Chondrocyte (in vitro differentiated cells): ENCODE measurements around the gene PDLIM7. TPM values are rescaled to one million over a fixed set of nuclear protein-coding genes. Genes with fewer than 3 reads are reported as not detected.

Experiments used
- DNase-seq: peaks from one replicate; pipeline ENCODE4 v3.0.0; 2021; ENCODE audit warnings: mixed read lengths, low spot score
- H3K27ac Mint-ChIP-seq: one replicate; pipeline ENCODE4 v1.8.0; 2021; ENCODE audit warnings: mild to moderate bottlenecking, moderate library complexity, mixed read lengths; ENCODE audit not compliant: unreplicated experiment
- H3K27me3 Mint-ChIP-seq: 2 replicates; pipeline ENCODE4 v1.8.0; 2021; ENCODE audit warnings: low read depth, mixed read lengths
- H3K36me3 Mint-ChIP-seq: 2 replicates; pipeline ENCODE4 v1.8.0; 2021; ENCODE audit warnings: low read depth, mixed read lengths
- H3K4me1 Mint-ChIP-seq: 2 replicates; pipeline ENCODE4 v1.8.0; 2021; ENCODE audit warnings: low read depth, mild to moderate bottlenecking, mixed read lengths
- H3K4me3 Mint-ChIP-seq: one replicate; pipeline ENCODE4 v1.8.0; 2021; ENCODE audit warnings: mild to moderate bottlenecking, moderate library complexity, mixed read lengths; ENCODE audit not compliant: unreplicated experiment
- H3K9me3 Mint-ChIP-seq: 2 replicates; pipeline ENCODE4 v1.8.0; 2021; ENCODE audit warnings: low read depth, mixed read lengths
- CTCF ChIP-seq: fragments of 200-600 bp; sonication (generic); IDR thresholded peaks from 2 replicates; pipeline ENCODE4 v1.5.0; 2021; ENCODE audit warnings: antibody characterized with exemption, mild to moderate bottlenecking, moderate library complexity
- total RNA-seq: library from RNA; stranded (reverse); gene quantifications from 3 replicates; pipeline ENCODE4 v1.2.1, GENCODE V29; 2021

PDLIM7 gene
- total RNA-seq, 1 donor from 2014 or later = 633 TPM

DNA sequence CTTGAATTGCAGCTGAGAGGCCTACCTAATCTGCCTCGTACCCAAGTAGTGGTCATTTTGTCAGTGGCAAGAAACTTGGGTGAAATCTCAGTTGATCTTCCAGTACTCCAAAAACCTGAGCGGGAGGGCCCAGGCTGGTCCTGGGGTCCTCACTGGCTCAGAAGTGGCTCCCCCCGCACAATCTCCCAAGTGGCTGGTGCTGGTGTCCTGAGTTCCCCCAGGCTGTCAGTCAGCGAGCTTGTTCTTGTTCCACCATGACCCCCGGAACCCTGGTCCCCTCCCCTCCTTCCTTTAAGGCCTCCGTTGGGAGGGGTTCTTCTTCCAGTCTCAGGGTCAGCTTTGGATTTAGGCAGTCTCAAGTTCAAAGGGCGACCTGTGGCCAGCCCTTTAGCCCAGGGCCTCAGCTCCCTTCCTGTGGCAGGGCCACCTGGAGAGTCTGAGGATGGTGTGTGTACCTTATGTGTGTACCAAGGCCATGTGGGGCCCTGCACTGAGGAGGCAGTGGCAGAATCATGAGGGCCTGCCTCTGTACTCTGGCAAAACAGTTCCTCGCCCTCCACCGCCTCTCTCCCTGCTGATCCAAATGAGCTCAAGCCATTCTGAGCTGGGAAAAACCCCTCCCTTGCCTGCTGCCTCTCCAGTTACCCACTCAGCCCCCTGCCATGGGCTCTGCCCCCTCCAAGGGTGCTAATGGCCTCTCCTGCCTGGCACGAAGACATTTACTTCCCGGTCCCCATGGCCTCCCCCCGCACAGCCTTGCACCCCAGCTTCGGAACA is 19.5 kb downstream of the PDLIM7 start:
- H3K27ac Mint-ChIP-seq = peak overlapping the region; percentile 99
- no peak for TF ChIP-seq CTCF
- H3K27me3 Mint-ChIP-seq = no peaks in the 10 kb centered on the region
- H3K36me3 Mint-ChIP-seq = peaks cover 6% of the 10 kb centered on the region
- no peaks in the 10 kb centered on the region for H3K9me3 Mint-ChIP-seq
- H3K4me3 Mint-ChIP-seq = no peak overlapping the region
- H3K4me1 Mint-ChIP-seq = peaks cover 73% of the 10 kb centered on the region
- no peak for DNase-seq

GRCh38 chr5:177476531-177477233 is 20.7 kb downstream of the PDLIM7 start:
- Mint-ChIP-seq H3K27ac (peak overlapping the region; percentile 99), H3K36me3 (no peaks in the 10 kb centered on the region), H3K4me3 (no peak overlapping the region), H3K9me3 (no peaks in the 10 kb centered on the region), H3K4me1 (peaks cover 69% of the 10 kb centered on the region), H3K27me3 (no peaks in the 10 kb centered on the region)
- TF ChIP-seq CTCF = no peak
- DNase-seq = no peak

DNA sequence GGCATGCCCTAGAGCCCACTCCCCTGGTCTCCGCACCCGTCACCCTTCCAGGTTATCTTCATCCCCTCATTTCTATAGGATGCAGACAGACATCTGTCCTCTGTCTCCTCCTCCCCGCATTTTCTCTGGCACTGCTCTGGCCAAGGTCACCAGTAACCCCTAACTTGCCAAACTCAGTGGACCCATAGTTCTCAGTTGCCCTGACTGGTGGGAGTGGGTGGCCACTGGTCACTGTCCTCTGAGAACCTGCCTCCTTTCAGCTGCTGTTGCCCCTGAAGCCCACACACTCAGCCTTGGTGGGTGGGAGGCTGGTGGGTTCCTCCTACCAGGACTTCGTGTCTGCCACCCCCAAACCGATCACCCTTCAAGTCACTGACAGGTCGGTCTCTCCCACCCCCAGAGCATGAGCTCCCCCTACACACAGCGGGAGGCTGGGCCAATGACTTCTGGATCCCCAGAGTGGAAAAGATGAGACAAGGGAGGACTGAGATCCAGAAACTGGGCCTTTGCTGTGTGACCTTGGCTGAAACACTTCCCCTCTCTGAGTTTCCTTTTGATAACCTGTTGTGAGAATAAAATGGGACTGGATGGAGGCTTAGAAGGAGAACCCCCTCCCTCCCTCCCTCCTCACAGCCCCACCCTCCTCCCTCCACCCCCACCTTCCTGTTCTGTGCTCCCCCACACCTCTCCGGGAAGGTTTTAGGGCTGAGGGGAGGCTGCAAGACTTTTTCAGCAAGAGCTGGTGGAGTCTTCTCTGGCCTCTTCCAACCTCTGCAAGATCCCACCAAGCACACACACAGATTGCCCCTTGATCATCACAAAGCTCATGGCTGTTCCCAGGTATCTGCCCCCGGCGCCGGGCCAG is 21.6 kb downstream of the PDLIM7 start:
- no peak for TF ChIP-seq CTCF
- DNase-seq = no peak
- H3K4me3 Mint-ChIP-seq = no peak overlapping the region
- H3K36me3 Mint-ChIP-seq = no peaks in the 10 kb centered on the region
- H3K9me3 Mint-ChIP-seq = no peaks in the 10 kb centered on the region
- no peaks in the 10 kb centered on the region for H3K27me3 Mint-ChIP-seq
- H3K4me1 Mint-ChIP-seq = peaks cover 78% of the 10 kb centered on the region
- peak overlapping the region; percentile 99 for H3K27ac Mint-ChIP-seq

DNA sequence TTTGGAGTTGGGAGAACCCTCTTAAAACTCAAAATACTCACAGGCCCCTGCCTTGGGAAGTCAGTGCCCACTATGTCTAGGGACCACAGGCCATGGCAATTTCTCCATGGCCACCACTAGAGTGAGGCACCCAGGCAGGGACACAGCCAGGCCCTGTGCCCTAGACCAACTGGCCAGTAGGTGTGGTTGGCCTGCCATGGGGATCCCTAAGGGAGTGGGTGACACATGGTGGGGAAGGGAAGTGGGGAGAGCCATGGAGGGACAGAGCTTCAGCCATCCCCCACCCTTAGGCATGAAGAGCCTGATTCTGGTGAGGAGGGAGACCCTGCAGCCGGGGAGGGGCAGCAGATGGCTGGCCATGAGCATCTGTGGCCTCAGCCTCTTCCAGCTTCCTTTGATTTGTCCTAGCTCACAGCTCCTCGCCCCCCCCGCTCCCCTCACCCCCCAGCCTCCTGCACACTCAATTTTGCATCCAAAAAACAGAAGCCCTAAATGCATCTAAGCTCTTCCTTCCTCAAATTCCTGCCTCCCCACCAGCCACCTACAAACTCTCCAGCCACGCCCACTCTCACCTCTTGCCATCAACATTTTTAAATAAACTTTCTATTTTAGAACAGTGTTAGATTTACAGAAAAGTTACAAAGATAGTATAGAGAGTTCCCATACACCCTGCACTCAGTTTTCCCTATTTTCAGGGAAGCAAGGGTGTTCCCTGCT is 22.4 kb downstream of the PDLIM7 start:
- no peaks in the 10 kb centered on the region for H3K27me3 Mint-ChIP-seq
- H3K4me3 Mint-ChIP-seq = no peak overlapping the region
- H3K27ac Mint-ChIP-seq = peak overlapping the region; percentile 95
- TF ChIP-seq CTCF = no peak
- peaks cover 4% of the 10 kb centered on the region for H3K36me3 Mint-ChIP-seq
- no peak for DNase-seq
- H3K4me1 Mint-ChIP-seq = peaks cover 80% of the 10 kb centered on the region
- no peaks in the 10 kb centered on the region for H3K9me3 Mint-ChIP-seq
